Mammary epithelial cell (primary cell): Measurements from ENCODE around the gene GDF10.

ENCODE experiments used
- EZH2 ChIP-seq: IDR thresholded peaks from 2 replicates; pipeline ENCODE4 v1.6.1; 2012; ENCODE audit warnings: low read length, inconsistent platforms, borderline replicate concordance
- TF ChIP-seq, protein P1 (sequence below), 2 donors: IDR thresholded peaks in 1 of 2; conservative IDR thresholded peaks in 1 of 2; 2 replicates each; pipeline ENCODE4 v1.5.1; 2011 to 2012; ENCODE audit warnings: inconsistent platforms in 2 of 2, low read length in 2 of 2, mild to moderate bottlenecking in 2 of 2, control low read depth in 1 of 2, low read depth in 1 of 2; ENCODE audit not compliant: insufficient read depth in 1 of 2; ENCODE audit errors: extremely low read depth in 1 of 2

DNA sequence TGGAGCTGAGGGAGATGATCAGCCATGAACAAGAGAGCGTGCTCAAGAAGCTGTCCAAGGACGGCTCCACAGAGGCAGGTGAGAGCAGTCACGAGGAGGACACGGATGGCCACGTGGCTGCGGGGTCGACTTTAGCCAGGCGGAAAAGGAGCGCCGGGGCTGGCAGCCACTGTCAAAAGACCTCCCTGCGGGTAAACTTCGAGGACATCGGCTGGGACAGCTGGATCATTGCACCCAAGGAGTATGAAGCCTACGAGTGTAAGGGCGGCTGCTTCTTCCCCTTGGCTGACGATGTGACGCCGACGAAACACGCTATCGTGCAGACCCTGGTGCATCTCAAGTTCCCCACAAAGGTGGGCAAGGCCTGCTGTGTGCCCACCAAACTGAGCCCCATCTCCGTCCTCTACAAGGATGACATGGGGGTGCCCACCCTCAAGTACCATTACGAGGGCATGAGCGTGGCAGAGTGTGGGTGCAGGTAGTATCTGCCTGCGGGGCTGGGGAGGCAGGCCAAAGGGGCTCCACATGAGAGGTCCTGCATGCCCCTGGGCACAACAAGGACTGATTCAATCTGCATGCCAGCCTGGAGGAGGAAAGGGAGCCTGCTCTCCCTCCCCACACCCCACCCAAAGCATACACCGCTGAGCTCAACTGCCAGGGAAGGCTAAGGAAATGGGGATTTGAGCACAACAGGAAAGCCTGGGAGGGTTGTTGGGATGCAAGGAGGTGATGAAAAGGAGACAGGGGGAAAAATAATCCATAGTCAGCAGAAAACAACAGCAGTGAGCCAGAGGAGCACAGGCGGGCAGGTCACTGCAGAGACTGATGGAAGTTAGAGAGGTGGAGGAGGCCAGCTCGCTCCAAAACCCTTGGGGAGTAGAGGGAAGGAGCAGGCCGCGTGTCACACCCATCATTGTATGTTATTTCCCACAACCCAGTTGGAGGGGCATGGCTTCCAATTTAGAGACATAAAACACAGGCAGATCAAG, 25.6 kb downstream of the GDF10 start:
- TF ChIP-seq, protein P1, sequence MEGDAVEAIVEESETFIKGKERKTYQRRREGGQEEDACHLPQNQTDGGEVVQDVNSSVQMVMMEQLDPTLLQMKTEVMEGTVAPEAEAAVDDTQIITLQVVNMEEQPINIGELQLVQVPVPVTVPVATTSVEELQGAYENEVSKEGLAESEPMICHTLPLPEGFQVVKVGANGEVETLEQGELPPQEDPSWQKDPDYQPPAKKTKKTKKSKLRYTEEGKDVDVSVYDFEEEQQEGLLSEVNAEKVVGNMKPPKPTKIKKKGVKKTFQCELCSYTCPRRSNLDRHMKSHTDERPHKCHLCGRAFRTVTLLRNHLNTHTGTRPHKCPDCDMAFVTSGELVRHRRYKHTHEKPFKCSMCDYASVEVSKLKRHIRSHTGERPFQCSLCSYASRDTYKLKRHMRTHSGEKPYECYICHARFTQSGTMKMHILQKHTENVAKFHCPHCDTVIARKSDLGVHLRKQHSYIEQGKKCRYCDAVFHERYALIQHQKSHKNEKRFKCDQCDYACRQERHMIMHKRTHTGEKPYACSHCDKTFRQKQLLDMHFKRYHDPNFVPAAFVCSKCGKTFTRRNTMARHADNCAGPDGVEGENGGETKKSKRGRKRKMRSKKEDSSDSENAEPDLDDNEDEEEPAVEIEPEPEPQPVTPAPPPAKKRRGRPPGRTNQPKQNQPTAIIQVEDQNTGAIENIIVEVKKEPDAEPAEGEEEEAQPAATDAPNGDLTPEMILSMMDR (conservative IDR thresholded peaks at IDR 0.05 in 1 of 2, IDR thresholded peaks at IDR 0.05 in 1 of 2; ENCODE audit: extremely low read depth in 1 of 2, insufficient read depth in 1 of 2, low read depth in 1 of 2, low read length in 2 of 2): no peak
- TF ChIP-seq EZH2: no peak
